H1 (cell line): ENCODE measurements around the gene SSH2. TPM values are rescaled to one million over a fixed set of nuclear protein-coding genes. Genes with fewer than 3 reads are reported as not detected.

Experiments used
- CHD7 ChIP-seq: fragments of 300-600 bp; sonication (generic); IDR thresholded peaks from 2 replicates; pipeline ENCODE4 v1.7.1; 2012; ENCODE audit warnings: low read length, moderate library complexity, mild to moderate bottlenecking, inconsistent platforms; ENCODE audit not compliant: insufficient replicate concordance
- CTBP2 ChIP-seq: IDR thresholded peaks from 2 replicates; pipeline ENCODE4 v1.7.0; 2011; ENCODE audit warnings: borderline replicate concordance, mild to moderate bottlenecking, moderate library complexity, mixed read lengths, low read length; ENCODE audit not compliant: insufficient read depth, insufficient read length
- E2F6 ChIP-seq: IDR thresholded peaks from 2 replicates; pipeline ENCODE4 v1.6.1; 2012; ENCODE audit warnings: inconsistent platforms
- HDAC2 ChIP-seq, 2 experiments: fragments of 300-600 bp in 1 of 2; sonication (generic) in 1 of 2; IDR thresholded peaks; 2 replicates each; pipeline ENCODE4 v1.6.1; 2011 to 2012; ENCODE audit warnings: low read depth in 2 of 2, low read length in 2 of 2, mild to moderate bottlenecking in 2 of 2, moderate library complexity in 2 of 2, borderline replicate concordance in 1 of 2, inconsistent platforms in 1 of 2
- SAP30 ChIP-seq: fragments of 300-600 bp; sonication (generic); IDR thresholded peaks from 2 replicates; pipeline ENCODE4 v1.7.1; 2012; ENCODE audit warnings: low read length, moderate library complexity, mild to moderate bottlenecking, inconsistent platforms; ENCODE audit not compliant: insufficient read depth, insufficient replicate concordance
- SIN3A ChIP-seq, 2 experiments: IDR thresholded peaks in 1 of 2; conservative IDR thresholded peaks in 1 of 2; 2 replicates each; pipeline ENCODE4 v1.6.1; 2011 to 2012; ENCODE audit warnings: low read length in 2 of 2, improper control_type of control experiment in 1 of 2, low read depth in 1 of 2, mild to moderate bottlenecking in 1 of 2
- TAF1 ChIP-seq: IDR thresholded peaks from 2 replicates; pipeline ENCODE4 v1.6.1; 2011; ENCODE audit warnings: mild to moderate bottlenecking, low read depth, low read length
- polyA plus RNA-seq, 7 experiments: library from polyadenylated mRNA; depleted of rRNA in 3 of 7; stranded (reverse) in 5 of 7; unstranded in 2 of 7; fragments of >200 nt in 5 of 7; fragments of 200-250 nt in 2 of 7; gene quantifications; 1 replicate in 5 of 7; 2 replicates in 1 of 7; 4 replicates in 1 of 7; pipeline versions ENCODE4 v1.2.1 to v1.2.3, GENCODE V29; 2011 to 2013; ENCODE audit warnings: missing spikeins in 2 of 7, mixed read lengths in 2 of 7
- total RNA-seq: library from RNA; stranded (reverse); fragmentation: NEBNext Ultra II Directional; extraction: Animal tissue kit (Norgen Biotek cat#: 25700); gene quantifications from 2 replicates; pipeline ENCODE4 v1.2.1, GENCODE V29; 2021

The SSH2 gene
- total and polyA plus RNA-seq, 2 of the 8 experiments (the other 6 are each of a cell fraction or from before 2014, with no cell fraction given) = 5.2 to 15.9 TPM

DNA sequence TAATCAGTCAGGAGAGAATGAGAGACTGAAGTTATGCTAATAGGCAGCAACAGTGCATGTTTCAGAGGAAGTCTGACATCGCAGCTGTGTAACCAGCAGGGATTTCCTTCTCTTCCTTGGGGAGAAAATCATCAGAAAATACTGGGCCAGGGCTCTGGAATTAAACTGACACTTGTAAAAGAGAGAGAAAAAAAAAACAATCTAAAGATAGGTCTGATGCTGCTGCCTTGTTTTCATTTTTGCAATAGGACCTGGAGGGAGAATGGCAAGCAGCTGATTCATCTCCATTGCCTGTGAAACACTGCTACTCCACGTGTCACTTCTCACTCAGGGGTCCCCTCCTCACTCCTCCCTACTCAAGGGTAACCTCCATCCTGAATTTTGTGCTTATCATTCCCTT is 289.6 kb downstream of the SSH2 start (continued):
- TF ChIP-seq CHD7 = no peak
- no peak for TF ChIP-seq E2F6
- no peak for TF ChIP-seq HDAC2 (IDR thresholded peaks at IDR 0.05; ENCODE audit: borderline replicate concordance in 1 of 2, low read depth in 2 of 2, low read length in 2 of 2)
- no peak for TF ChIP-seq SAP30
- TF ChIP-seq CTBP2 = no peak
- no peak for TF ChIP-seq TAF1
- no peak; a peak in 1 of 4 replicates for TF ChIP-seq SIN3A (conservative IDR thresholded peaks at IDR 0.05 in 1 of 2, IDR thresholded peaks at IDR 0.05 in 1 of 2; ENCODE audit: low read depth in 1 of 2, low read length in 2 of 2)
